Adrenal gland (tissue), 12 donors: ENCODE measurements around the gene TMEM123. TPM values are rescaled to one million over a fixed set of nuclear protein-coding genes. Genes with fewer than 3 reads are reported as not detected.

ENCODE experiments used
- DNase-seq, 7 donors: peaks; one replicate each; pipeline ENCODE4 v3.0.0-alpha.2; 2019 to 2020
- H3K27ac ChIP-seq, 5 donors: fragments of 200-600 bp; sonication (generic) in 4 of 5; 1 replicate in 3 of 5; 2 replicates in 2 of 5; pipeline versions ENCODE4 v1.5.1 to v1.8.0; 2016 to 2020; ENCODE audit warnings: mild to moderate bottlenecking in 1 of 5
- H3K27me3 ChIP-seq: fragments of 200-600 bp; 2 replicates; pipeline ENCODE4 v1.8.0; 2021
- H3K36me3 ChIP-seq, 2 donors: fragments of 200-600 bp; replicated peaks in 1 of 2; 1 replicate in 1 of 2; 2 replicates in 1 of 2; pipeline versions ENCODE4 v1.5.1 to v1.8.0; 2018 to 2022
- H3K4me1 ChIP-seq, 2 donors: fragments of 200-600 bp; replicated peaks in 1 of 2; 1 replicate in 1 of 2; 2 replicates in 1 of 2; pipeline versions ENCODE4 v1.5.1 to v1.8.0; 2018 to 2021
- H3K4me3 ChIP-seq, 4 donors: fragments of 200-600 bp; sonication (generic) in 3 of 4; one replicate each; pipeline ENCODE4 v1.5.1; 2016 to 2018
- H3K9me3 ChIP-seq, 3 donors: fragments of 200-600 bp; sonication (generic) in 1 of 3; replicated peaks in 1 of 3; 1 replicate in 2 of 3; 2 replicates in 1 of 3; pipeline versions ENCODE4 v1.5.1 to v1.8.0; 2016 to 2021
- CTCF ChIP-seq, 6 experiments: fragments of 450-650 bp in 4 of 6; fragments of 200-600 bp in 2 of 6; sonication (generic) in 1 of 6; IDR thresholded peaks; 1 replicate in 5 of 6; 2 replicates in 1 of 6; pipeline versions ENCODE4 v1.5.1 to v1.8.0; 2016 to 2021; ENCODE audit warnings: antibody characterized with exemption in 6 of 6, mild to moderate bottlenecking in 2 of 6, moderate library complexity in 1 of 6
- POLR2A ChIP-seq, 2 donors: fragments of 450-650 bp; IDR thresholded peaks; one replicate each; pipeline ENCODE4 v1.6.1; 2017; ENCODE audit warnings: antibody characterized with exemption in 2 of 2, mild to moderate bottlenecking in 2 of 2, moderate library complexity in 1 of 2
- WGBS, 4 donors: extraction: QIAGEN DNeasy Blood & Tissue Kit in 2 of 4; methylation state at CpG; one replicate each; pipeline versions ENCODE4 v1.1.5 to v1.1.7; 2013 to 2017; 5-methylcytosine and 5-hydroxymethylcytosine counted together
- intact Hi-C, 2 donors: fragments of 100-400 bp; cut with DNase I; formaldehyde crosslinking; loops; one replicate each; pipeline versions ENCODE4 v1.14.1 to v1.15.0; 2022 to 2023
- polyA plus RNA-seq, 3 donors: library from polyadenylated mRNA; stranded (reverse); fragments of 200-250 nt in 2 of 3; fragments of 350-450 nt in 1 of 3; fragmentation: Illumina TruSeq in 1 of 3; extraction: RNeasy Lipid Tissue Mini Kit (QIAGEN cat#74804) in 1 of 3; gene quantifications; one replicate each; pipeline ENCODE4 v1.2.3, GENCODE V29; 2013 to 2014
- total RNA-seq, 9 donors: library from RNA; depleted of rRNA in 4 of 9; stranded (reverse); fragments of >200 nt in 4 of 9; fragments of 120-200 nt in 1 of 9; fragmentation: NEBNext Ultra II Directional in 1 of 9; extraction: Animal tissue kit (Norgen Biotek cat#: 25700) in 1 of 9; gene quantifications; one replicate each; pipeline versions ENCODE4 v1.1.0 to v1.2.4, GENCODE V29; 2013 to 2023
- donor health status: healthy with polysubstance abuse.
- donor health status: Bipolar disorder and iron deficiency.
- donor health status: DM: yes; HTN: yes; CAD: no.
- donor health status: DM: no; HTN: no; CAD: no.
- donor health status: DM: no; HTN: no; CAD: no.
- donor health status: DM: yes; HTN: yes; CAD: no.

Gene TMEM123
- total and polyA plus RNA-seq, 12 donors: 19.2 to 284 (median 117) TPM

GRCh38 chr11:102407901-102408300 is 44.7 kb downstream of the TMEM123 start:
- no peaks in the 10 kb centered on the region for H3K27me3 ChIP-seq
- H3K9me3 ChIP-seq: no peaks in the 10 kb centered on the region
- H3K36me3 ChIP-seq: no peaks in the 10 kb centered on the region
- no peak overlapping the region for H3K27ac ChIP-seq
- 59 to 76% (median 68%) methylated on average over 3 of the region's 3 CpGs for WGBS, 4 donors
- intact Hi-C loops: no loop called here
- DNase-seq: no peak
- no peak for TF ChIP-seq CTCF (IDR thresholded peaks at IDR 0.05)
- TF ChIP-seq POLR2A (IDR thresholded peaks at IDR 0.05): no peak
- no peak overlapping the region for H3K4me3 ChIP-seq
- H3K4me1 ChIP-seq: peaks cover 0 to 32% of the 10 kb centered on the region in 2 donors

GRCh38 chr11:102406099-102406498 is 46.5 kb downstream of the TMEM123 start:
- DNase-seq: no peak
- no peaks in the 10 kb centered on the region for H3K9me3 ChIP-seq
- WGBS, 4 donors: 95 to 100% (median 97%) methylated on average over 2 of the region's 2 CpGs; no CpG with 5 or more reads in 1 of the 4 donors
- H3K4me3 ChIP-seq: no peak overlapping the region
- no peak overlapping the region for H3K27ac ChIP-seq
- peaks cover 0 to 6% of the 10 kb centered on the region in 2 donors for H3K36me3 ChIP-seq
- intact Hi-C loops: no loop called here
- TF ChIP-seq POLR2A (IDR thresholded peaks at IDR 0.05) (no peak), CTCF (IDR thresholded peaks at IDR 0.05) (no peak)
- H3K27me3 ChIP-seq: no peaks in the 10 kb centered on the region
- H3K4me1 ChIP-seq: peaks cover 0 to 32% of the 10 kb centered on the region in 2 donors

GRCh38 chr11:102405501-102405900 is 47.1 kb downstream of the TMEM123 start:
- intact Hi-C loops: no loop called here
- Histone ChIP-seq H3K27ac (no peak overlapping the region), H3K4me3 (no peak overlapping the region), H3K27me3 (no peaks in the 10 kb centered on the region), H3K36me3 (peaks cover 0 to 12% of the 10 kb centered on the region in 2 donors), H3K9me3 (no peaks in the 10 kb centered on the region), H3K4me1 (peaks cover 0 to 28% of the 10 kb centered on the region in 2 donors)
- DNase-seq: no peak
- 88 to 93% (median 92%) methylated on average over 5 of the region's 5 CpGs for WGBS, 4 donors
- TF ChIP-seq POLR2A (IDR thresholded peaks at IDR 0.05) (no peak), CTCF (IDR thresholded peaks at IDR 0.05) (no peak)

- H3K27me3 ChIP-seq: no peaks in the 10 kb centered on the region
- intact Hi-C loops: no loop called here
- H3K36me3 ChIP-seq: peaks cover 0 to 29% of the 10 kb centered on the region in 2 donors
- no peak for DNase-seq
- H3K4me3 ChIP-seq: no peak overlapping the region
- H3K9me3 ChIP-seq: no peaks in the 10 kb centered on the region
- H3K4me1 ChIP-seq: peaks cover 0 to 8% of the 10 kb centered on the region in 2 donors
- no peak for TF ChIP-seq CTCF (IDR thresholded peaks at IDR 0.05)
- no peak for TF ChIP-seq POLR2A (IDR thresholded peaks at IDR 0.05)
- no peak overlapping the region for H3K27ac ChIP-seq
Measured at GRCh38 chr11:102402548-102402947, 50.0 kb downstream of the TMEM123 start.
